ENCODE results near the gene FOLH1.
"Not testable (repeated sequence)": the region's sequence is repeated elsewhere in the genome, so short reads cannot be mapped to it uniquely, and the experiment has no call there.

Gene FOLH1

DNA sequence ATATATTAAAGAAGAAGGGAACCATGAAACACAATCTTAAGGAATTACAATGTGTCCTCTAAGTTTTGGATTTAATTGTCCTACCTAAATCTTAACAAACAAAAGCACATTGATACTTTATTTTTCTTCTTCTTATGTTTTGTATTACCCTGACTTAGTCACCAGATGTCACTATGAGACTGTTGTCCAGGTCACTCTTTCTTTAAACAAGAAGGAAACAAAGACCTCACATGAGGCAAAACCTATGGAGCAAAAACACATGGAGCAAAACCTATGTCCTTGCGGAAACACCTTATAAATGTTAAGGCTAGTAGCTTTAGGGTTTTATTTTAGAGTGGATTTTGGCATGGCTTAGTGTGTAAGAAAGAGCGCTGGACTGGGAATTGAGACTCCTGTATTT, 20.7 kb upstream of the FOLH1 start:
- not testable (repeated sequence) for H3K9me3 ChIP-seq (ENCODE audit: control insufficient read depth, low read length); H3K4me1 ChIP-seq (ENCODE audit: control insufficient read depth, insufficient read depth, low read length); H3K4me3 ChIP-seq (ENCODE audit: insufficient read depth, low read depth, low read length); H3K36me3 ChIP-seq (ENCODE audit: control insufficient read depth, insufficient read depth, low read length); H3K27ac ChIP-seq (ENCODE audit: insufficient read depth, low read depth, low read length, poor library complexity, severe bottlenecking); H3K27me3 ChIP-seq (ENCODE audit: control insufficient read depth, insufficient read depth, low read length, poor library complexity, severe bottlenecking)
- WGBS, 2 experiments: 69 to 83% methylated on average over 2 of the region's 2 CpGs

GRCh38 chr11:49225255-49225785, 16.9 kb upstream of the FOLH1 start:
- not testable (repeated sequence) for H3K36me3 ChIP-seq (ENCODE audit: control insufficient read depth, insufficient read depth, low read length); H3K27me3 ChIP-seq (ENCODE audit: control insufficient read depth, insufficient read depth, low read length, poor library complexity, severe bottlenecking); H3K4me1 ChIP-seq (ENCODE audit: control insufficient read depth, insufficient read depth, low read length); H3K4me3 ChIP-seq (ENCODE audit: insufficient read depth, low read depth, low read length); H3K27ac ChIP-seq (ENCODE audit: insufficient read depth, low read depth, low read length, poor library complexity, severe bottlenecking); H3K9me3 ChIP-seq (ENCODE audit: control insufficient read depth, low read length)
- 75 to 82% methylated on average over 6 to 8 of the region's 8 CpGs for WGBS, 2 experiments

DNA sequence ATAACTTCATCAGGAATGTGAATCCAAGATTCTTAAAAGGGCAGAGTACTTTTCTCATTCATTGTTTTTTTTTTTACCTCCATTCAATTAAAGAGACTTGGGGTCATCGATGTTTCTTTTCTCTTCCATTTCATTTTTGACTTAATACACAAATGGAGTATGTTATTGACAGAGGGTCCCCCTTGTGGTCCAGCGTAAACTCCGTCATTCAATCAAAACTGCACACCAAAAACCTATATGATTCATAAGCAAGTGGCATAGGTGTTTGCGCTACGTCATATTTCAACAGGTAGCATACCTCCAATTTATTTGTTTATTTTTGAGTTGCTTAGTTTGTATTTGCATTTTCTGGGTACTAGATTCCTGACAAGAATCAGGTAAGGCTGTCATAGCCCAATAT, 12.7 kb upstream of the FOLH1 start:
- Histone ChIP-seq H3K4me3 (ENCODE audit: insufficient read depth, low read depth, low read length) (no peak overlapping the region), H3K27me3 (ENCODE audit: control insufficient read depth, insufficient read depth, low read length, poor library complexity, severe bottlenecking) (no peaks in the 10 kb centered on the region), H3K9me3 (ENCODE audit: control insufficient read depth, low read length) (no peaks in the 10 kb centered on the region), H3K27ac (ENCODE audit: insufficient read depth, low read depth, low read length, poor library complexity, severe bottlenecking) (no peak overlapping the region), H3K4me1 (ENCODE audit: control insufficient read depth, insufficient read depth, low read length) (no peaks in the 10 kb centered on the region), H3K36me3 (ENCODE audit: control insufficient read depth, insufficient read depth, low read length) (no peaks in the 10 kb centered on the region)
- 80 to 88% methylated on average over 3 to 5 of the region's 5 CpGs for WGBS, 2 experiments

- Histone ChIP-seq H3K4me1 (ENCODE audit: control insufficient read depth, insufficient read depth, low read length) (no peaks in the 10 kb centered on the region), H3K9me3 (ENCODE audit: control insufficient read depth, low read length) (no peaks in the 10 kb centered on the region), H3K27me3 (ENCODE audit: control insufficient read depth, insufficient read depth, low read length, poor library complexity, severe bottlenecking) (peaks cover 2% of the 10 kb centered on the region), H3K4me3 (ENCODE audit: insufficient read depth, low read depth, low read length) (no peak overlapping the region), H3K36me3 (ENCODE audit: control insufficient read depth, insufficient read depth, low read length) (no peaks in the 10 kb centered on the region), H3K27ac (ENCODE audit: insufficient read depth, low read depth, low read length, poor library complexity, severe bottlenecking) (no peak overlapping the region)
- WGBS, 2 experiments: 38 to 58% methylated on average over 1 of the region's 2 CpGs
Observed at GRCh38 chr11:49213026-49213560, 4.7 kb upstream of the FOLH1 start.

DNA sequence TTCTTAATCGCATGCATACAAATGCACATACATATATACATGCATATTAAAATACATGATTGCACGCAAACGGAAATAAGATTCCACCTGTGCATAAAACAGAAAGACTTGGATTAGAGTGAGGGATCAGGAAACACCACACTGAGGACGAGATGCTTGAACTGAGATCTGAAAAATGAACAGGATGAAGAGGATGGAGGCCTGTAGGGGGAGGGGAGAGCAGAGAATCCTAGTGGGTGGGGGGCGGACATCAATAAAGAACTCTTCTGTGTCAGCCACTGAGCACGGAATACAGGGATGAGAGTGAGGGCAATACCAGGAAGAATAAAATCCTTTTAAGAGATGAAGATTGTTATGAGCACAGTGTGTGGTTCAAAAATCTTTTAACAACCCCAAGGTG, 1.4 kb downstream of the FOLH1 start:
- 90 to 93% methylated on average over 6 of the region's 6 CpGs for WGBS, 2 experiments
- H3K4me1 ChIP-seq (ENCODE audit: control insufficient read depth, insufficient read depth, low read length); H3K27me3 ChIP-seq (ENCODE audit: control insufficient read depth, insufficient read depth, low read length, poor library complexity, severe bottlenecking); H3K27ac ChIP-seq (ENCODE audit: insufficient read depth, low read depth, low read length, poor library complexity, severe bottlenecking); H3K36me3 ChIP-seq (ENCODE audit: control insufficient read depth, insufficient read depth, low read length); H3K9me3 ChIP-seq (ENCODE audit: control insufficient read depth, low read length); H3K4me3 ChIP-seq (ENCODE audit: insufficient read depth, low read depth, low read length): not testable (repeated sequence)

DNA sequence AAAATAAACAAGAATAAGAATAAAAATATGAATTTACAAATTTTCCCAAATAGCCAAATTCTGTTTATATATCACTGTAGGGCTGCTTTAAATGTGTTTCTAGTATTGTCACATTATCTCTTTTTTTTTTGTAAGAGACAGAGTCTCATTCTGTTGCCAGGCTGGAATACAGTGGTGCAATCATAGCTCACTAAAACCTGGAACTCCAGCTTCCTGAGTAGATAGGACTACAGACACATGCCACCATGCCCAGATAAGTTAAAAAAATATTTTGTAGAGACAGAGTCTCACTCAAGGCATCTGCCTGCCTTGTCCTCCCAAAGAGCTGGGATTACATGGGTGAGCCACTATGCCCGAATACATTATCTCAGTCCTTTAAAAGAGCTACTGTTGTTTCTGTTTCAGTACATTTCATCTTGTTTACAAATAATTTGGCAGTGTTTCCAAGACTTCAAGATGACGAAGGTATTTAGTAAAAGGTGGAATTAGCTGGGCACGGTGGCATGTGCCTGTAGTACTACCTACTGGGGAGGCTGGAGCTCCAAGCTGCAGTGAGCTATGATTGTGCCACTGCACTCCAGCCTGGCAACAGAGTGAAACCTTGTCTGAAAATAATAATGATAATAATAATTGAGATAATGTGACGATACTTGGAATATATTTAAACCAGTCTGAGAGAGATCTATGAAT, 6.0 kb downstream of the FOLH1 start:
- Histone ChIP-seq H3K9me3 (ENCODE audit: control insufficient read depth, low read length) (no peaks in the 10 kb centered on the region), H3K27me3 (ENCODE audit: control insufficient read depth, insufficient read depth, low read length, poor library complexity, severe bottlenecking) (no peaks in the 10 kb centered on the region), H3K27ac (ENCODE audit: insufficient read depth, low read depth, low read length, poor library complexity, severe bottlenecking) (no peak overlapping the region), H3K4me1 (ENCODE audit: control insufficient read depth, insufficient read depth, low read length) (no peaks in the 10 kb centered on the region), H3K36me3 (ENCODE audit: control insufficient read depth, insufficient read depth, low read length) (no peaks in the 10 kb centered on the region), H3K4me3 (ENCODE audit: insufficient read depth, low read depth, low read length) (no peak overlapping the region)
- 87 to 95% methylated on average over 2 to 4 of the region's 4 CpGs for WGBS, 2 experiments

- not testable (repeated sequence) for H3K4me3 ChIP-seq (ENCODE audit: insufficient read depth, low read depth, low read length); H3K4me1 ChIP-seq (ENCODE audit: control insufficient read depth, insufficient read depth, low read length); H3K36me3 ChIP-seq (ENCODE audit: control insufficient read depth, insufficient read depth, low read length); H3K27ac ChIP-seq (ENCODE audit: insufficient read depth, low read depth, low read length, poor library complexity, severe bottlenecking); H3K27me3 ChIP-seq (ENCODE audit: control insufficient read depth, insufficient read depth, low read length, poor library complexity, severe bottlenecking); H3K9me3 ChIP-seq (ENCODE audit: control insufficient read depth, low read length)
- no CpG with 5 or more reads among the region's 1 CpG for WGBS, 2 experiments
Observed at GRCh38 chr11:49196775-49197174, 11.6 kb downstream of the FOLH1 start.

GRCh38 chr11:49196002-49196401, 12.4 kb downstream of the FOLH1 start:
- H3K27ac ChIP-seq (ENCODE audit: insufficient read depth, low read depth, low read length, poor library complexity, severe bottlenecking); H3K4me3 ChIP-seq (ENCODE audit: insufficient read depth, low read depth, low read length); H3K36me3 ChIP-seq (ENCODE audit: control insufficient read depth, insufficient read depth, low read length); H3K27me3 ChIP-seq (ENCODE audit: control insufficient read depth, insufficient read depth, low read length, poor library complexity, severe bottlenecking); H3K9me3 ChIP-seq (ENCODE audit: control insufficient read depth, low read length); H3K4me1 ChIP-seq (ENCODE audit: control insufficient read depth, insufficient read depth, low read length): not testable (repeated sequence)
- 89 to 90% methylated on average over 2 to 4 of the region's 6 CpGs for WGBS, 2 experiments

GRCh38 chr11:49190287-49190686, 18.1 kb downstream of the FOLH1 start:
- not testable (repeated sequence) for H3K27ac ChIP-seq (ENCODE audit: insufficient read depth, low read depth, low read length, poor library complexity, severe bottlenecking); H3K9me3 ChIP-seq (ENCODE audit: control insufficient read depth, low read length); H3K4me3 ChIP-seq (ENCODE audit: insufficient read depth, low read depth, low read length); H3K4me1 ChIP-seq (ENCODE audit: control insufficient read depth, insufficient read depth, low read length); H3K36me3 ChIP-seq (ENCODE audit: control insufficient read depth, insufficient read depth, low read length); H3K27me3 ChIP-seq (ENCODE audit: control insufficient read depth, insufficient read depth, low read length, poor library complexity, severe bottlenecking)
- WGBS, 2 experiments: 35 to 66% methylated on average over 2 of the region's 2 CpGs

DNA sequence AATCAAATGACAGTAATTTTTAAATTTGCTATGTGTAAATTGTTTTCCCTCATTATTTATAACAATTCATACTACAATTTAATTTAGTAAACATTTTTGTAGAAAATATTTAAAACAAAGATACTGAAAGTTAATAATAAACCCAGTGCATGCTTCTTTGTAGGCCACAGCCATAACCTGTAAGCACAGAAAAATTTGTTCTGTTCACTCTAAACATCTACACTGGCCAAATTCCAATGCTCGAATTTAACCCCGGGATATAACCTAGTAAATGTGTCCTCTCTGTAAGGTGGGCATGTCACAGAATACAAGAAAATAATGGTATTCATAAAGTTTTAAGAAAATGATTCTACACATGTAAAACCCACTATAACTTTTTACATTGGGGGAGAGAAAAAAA, 22.2 kb downstream of the FOLH1 start:
- WGBS, 2 experiments: 80% methylated on average over 1 of the region's 2 CpGs; no CpG with 5 or more reads in 1 of the 2 experiments
- not testable (repeated sequence) for H3K36me3 ChIP-seq (ENCODE audit: control insufficient read depth, insufficient read depth, low read length); H3K9me3 ChIP-seq (ENCODE audit: control insufficient read depth, low read length); H3K4me1 ChIP-seq (ENCODE audit: control insufficient read depth, insufficient read depth, low read length); H3K4me3 ChIP-seq (ENCODE audit: insufficient read depth, low read depth, low read length); H3K27me3 ChIP-seq (ENCODE audit: control insufficient read depth, insufficient read depth, low read length, poor library complexity, severe bottlenecking); H3K27ac ChIP-seq (ENCODE audit: insufficient read depth, low read depth, low read length, poor library complexity, severe bottlenecking)
